Calu3 (cell line): Measurements from ENCODE around the gene TMEM259. TPM values are rescaled to one million over a fixed set of nuclear protein-coding genes. Genes with fewer than 3 reads are reported as not detected.

ENCODE experiments used
- BruUV-seq: library from RNA; stranded (reverse); fragments of 400-500 nt; replicated peaks from 2 replicates; lab custom pipeline; 2021; lab: Mats Ljungman, UMichigan
- CTCF ChIA-PET: fragments of 300-600 bp; sonication (Branson Sonifier 250); formaldehyde crosslinking; loops from one replicate; lab custom pipeline; 2022; ENCODE audit warnings: antibody characterized with exemption; lab: Charles Lee
- DNase-seq: peaks from one replicate; pipeline ENCODE4 v3.0.0; 2022
- H3K27ac Mint-ChIP-seq: one replicate; pipeline ENCODE4 v1.8.0; 2022; ENCODE audit warnings: mixed read lengths; ENCODE audit not compliant: unreplicated experiment
- H3K27me3 Mint-ChIP-seq: one replicate; pipeline ENCODE4 v1.8.0; 2022; ENCODE audit warnings: mixed read lengths; ENCODE audit not compliant: unreplicated experiment
- H3K36me3 Mint-ChIP-seq: one replicate; pipeline ENCODE4 v1.8.0; 2022; ENCODE audit warnings: mild to moderate bottlenecking, moderate library complexity, mixed read lengths; ENCODE audit not compliant: insufficient read depth, unreplicated experiment
- H3K4me1 Mint-ChIP-seq: one replicate; pipeline ENCODE4 v1.8.0; 2022; ENCODE audit warnings: mild to moderate bottlenecking, low read depth, mixed read lengths; ENCODE audit not compliant: unreplicated experiment
- H3K4me3 Mint-ChIP-seq: one replicate; pipeline ENCODE4 v1.8.0; 2022; ENCODE audit warnings: mild to moderate bottlenecking, low read depth, moderate library complexity, mixed read lengths; ENCODE audit not compliant: unreplicated experiment
- H3K9me3 Mint-ChIP-seq: one replicate; pipeline ENCODE4 v1.8.0; 2022; ENCODE audit warnings: low read depth, mixed read lengths; ENCODE audit not compliant: unreplicated experiment
- intact Hi-C: fragments of 100-400 bp; cut with micrococcal nuclease; formaldehyde crosslinking; loops from one replicate; pipeline ENCODE4 v1.10.0; 2022; ENCODE audit not compliant: unreplicated experiment
- total RNA-seq: library from RNA; stranded (reverse); gene quantifications from 2 replicates; pipeline ENCODE4 v1.2.3, GENCODE V29; 2022
- TF ChIP-seq, protein P1 (sequence below): fragments of 200-600 bp; IDR thresholded peaks from one replicate; pipeline ENCODE4 v1.8.0; 2022; ENCODE audit warnings: antibody characterized with exemption; ENCODE audit not compliant: unreplicated experiment

The TMEM259 gene
- total RNA-seq, 1 experiment from 2014 or later: 129 TPM

DNA sequence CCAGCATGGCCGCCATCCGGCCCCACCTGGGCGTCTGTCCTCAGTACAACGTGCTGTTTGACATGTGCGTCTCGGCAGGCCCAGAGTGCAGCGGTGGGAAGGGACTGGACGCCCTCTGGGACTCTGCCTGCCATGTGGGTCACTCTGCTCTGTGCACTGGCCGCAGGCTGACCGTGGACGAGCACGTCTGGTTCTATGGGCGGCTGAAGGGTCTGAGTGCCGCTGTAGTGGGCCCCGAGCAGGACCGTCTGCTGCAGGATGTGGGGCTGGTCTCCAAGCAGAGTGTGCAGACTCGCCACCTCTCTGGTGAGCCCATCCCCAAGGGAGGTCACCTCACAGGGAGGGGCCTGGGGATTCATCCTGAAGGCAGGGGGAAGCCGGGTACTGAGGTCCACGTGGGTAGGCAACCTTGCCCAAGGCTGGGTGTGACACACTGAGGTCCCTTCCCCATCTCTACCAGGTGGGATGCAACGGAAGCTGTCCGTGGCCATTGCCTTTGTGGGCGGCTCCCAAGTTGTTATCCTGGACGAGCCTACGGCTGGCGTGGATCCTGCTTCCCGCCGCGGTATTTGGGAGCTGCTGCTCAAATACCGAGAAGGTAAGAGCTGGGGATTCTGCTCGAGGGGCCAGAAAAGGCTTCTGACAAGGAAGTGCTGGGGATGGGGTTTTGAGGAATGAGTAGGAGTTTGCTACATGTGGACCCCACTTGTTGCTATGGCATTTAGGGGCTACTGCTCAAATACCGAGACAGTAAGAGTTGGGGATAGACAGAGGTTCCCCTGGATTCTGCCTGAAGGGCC, 30.3 kb upstream of the TMEM259 start:
- H3K9me3 Mint-ChIP-seq: no peaks in the 10 kb centered on the region
- intact Hi-C loops: no loop called here
- H3K27ac Mint-ChIP-seq: no peak overlapping the region
- no peaks in the 10 kb centered on the region for H3K4me1 Mint-ChIP-seq
- no peak overlapping the region for H3K4me3 Mint-ChIP-seq
- no peak for DNase-seq
- no TSS peak for BruUV-seq
- H3K36me3 Mint-ChIP-seq: peaks cover 6% of the 10 kb centered on the region
- CTCF ChIA-PET: no interaction called here
- TF ChIP-seq, protein P1, sequence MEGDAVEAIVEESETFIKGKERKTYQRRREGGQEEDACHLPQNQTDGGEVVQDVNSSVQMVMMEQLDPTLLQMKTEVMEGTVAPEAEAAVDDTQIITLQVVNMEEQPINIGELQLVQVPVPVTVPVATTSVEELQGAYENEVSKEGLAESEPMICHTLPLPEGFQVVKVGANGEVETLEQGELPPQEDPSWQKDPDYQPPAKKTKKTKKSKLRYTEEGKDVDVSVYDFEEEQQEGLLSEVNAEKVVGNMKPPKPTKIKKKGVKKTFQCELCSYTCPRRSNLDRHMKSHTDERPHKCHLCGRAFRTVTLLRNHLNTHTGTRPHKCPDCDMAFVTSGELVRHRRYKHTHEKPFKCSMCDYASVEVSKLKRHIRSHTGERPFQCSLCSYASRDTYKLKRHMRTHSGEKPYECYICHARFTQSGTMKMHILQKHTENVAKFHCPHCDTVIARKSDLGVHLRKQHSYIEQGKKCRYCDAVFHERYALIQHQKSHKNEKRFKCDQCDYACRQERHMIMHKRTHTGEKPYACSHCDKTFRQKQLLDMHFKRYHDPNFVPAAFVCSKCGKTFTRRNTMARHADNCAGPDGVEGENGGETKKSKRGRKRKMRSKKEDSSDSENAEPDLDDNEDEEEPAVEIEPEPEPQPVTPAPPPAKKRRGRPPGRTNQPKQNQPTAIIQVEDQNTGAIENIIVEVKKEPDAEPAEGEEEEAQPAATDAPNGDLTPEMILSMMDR: no peak
- H3K27me3 Mint-ChIP-seq: no peaks in the 10 kb centered on the region

DNA sequence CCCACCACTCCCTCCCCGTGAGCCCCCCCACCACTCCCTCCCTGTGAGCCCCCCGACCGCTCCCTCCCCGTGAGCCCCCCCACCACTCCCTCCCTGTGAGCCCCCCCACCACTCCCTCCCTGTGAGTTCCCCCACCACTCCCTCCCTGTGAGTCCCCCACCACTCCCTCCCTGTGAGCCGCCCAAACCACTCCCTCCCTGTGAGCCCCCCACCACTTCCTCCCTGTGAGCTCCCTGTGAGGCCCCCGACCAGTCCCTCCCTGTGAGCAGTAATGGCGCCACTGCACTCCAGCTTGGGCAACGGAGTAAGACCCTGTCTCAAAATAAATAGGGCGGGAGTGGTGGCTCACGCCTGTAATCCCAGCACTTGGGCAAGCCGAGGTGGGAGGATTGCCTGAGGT, 28.9 kb upstream of the TMEM259 start:
- Mint-ChIP-seq H3K4me3 (no peak overlapping the region), H3K27ac (no peak overlapping the region), H3K27me3 (no peaks in the 10 kb centered on the region), H3K4me1 (no peaks in the 10 kb centered on the region), H3K9me3 (no peaks in the 10 kb centered on the region), H3K36me3 (peaks cover 6% of the 10 kb centered on the region)
- CTCF ChIA-PET: no interaction called here
- BruUV-seq: no TSS peak
- DNase-seq: no peak
- TF ChIP-seq, protein P1: no peak
- intact Hi-C loops: no loop called here

DNA sequence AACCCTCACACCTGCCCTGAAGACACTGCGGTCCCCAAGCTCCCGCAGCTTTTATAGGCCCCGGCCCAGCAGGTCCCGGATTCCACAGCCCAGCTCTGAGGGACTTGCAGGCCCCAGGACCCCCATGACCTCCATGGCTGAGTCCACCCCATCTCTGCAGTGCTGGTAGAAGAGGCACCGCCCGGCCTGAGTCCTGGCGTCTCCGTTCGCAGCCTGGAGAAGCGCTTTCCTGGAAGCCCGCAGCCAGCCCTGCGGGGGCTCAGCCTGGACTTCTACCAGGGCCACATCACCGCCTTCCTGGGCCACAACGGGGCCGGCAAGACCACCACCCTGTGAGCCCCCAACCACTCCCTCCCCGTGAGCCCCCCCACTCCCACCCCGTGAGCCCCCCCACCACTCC, 28.2 kb upstream of the TMEM259 start:
- TF ChIP-seq, protein P1: no peak
- H3K4me3 Mint-ChIP-seq: no peak overlapping the region
- no peak for DNase-seq
- BruUV-seq: no TSS peak
- peaks cover 6% of the 10 kb centered on the region for H3K36me3 Mint-ChIP-seq
- H3K4me1 Mint-ChIP-seq: no peaks in the 10 kb centered on the region
- intact Hi-C loops: no loop called here
- CTCF ChIA-PET: no interaction called here
- no peaks in the 10 kb centered on the region for H3K27me3 Mint-ChIP-seq
- no peaks in the 10 kb centered on the region for H3K9me3 Mint-ChIP-seq
- no peak overlapping the region for H3K27ac Mint-ChIP-seq

DNA sequence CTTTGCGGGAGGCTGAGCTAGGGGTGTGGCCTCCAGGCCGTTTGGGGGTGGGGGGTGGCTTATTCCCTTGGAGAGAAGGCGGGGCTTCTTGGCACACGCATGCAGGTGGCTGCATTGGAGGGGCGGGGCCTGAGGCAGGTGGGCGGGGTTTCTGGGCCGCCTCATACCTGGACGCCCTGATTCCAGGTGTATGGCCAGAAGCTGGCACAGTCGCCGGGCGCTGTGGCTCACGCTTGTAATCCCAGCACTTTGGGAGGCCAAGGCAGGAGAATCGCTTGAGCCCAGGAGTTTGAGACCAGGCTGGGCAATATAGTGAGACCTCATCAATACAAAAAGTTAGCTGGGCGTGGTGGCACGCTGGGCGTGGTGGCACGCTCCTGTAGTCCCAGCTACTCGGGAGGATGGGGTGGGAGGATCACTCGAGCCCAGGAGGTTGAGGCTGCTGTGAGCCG, 26.8 kb upstream of the TMEM259 start:
- Mint-ChIP-seq H3K27ac (no peak overlapping the region), H3K4me1 (no peaks in the 10 kb centered on the region), H3K36me3 (peaks cover 6% of the 10 kb centered on the region), H3K4me3 (no peak overlapping the region), H3K9me3 (no peaks in the 10 kb centered on the region), H3K27me3 (no peaks in the 10 kb centered on the region)
- CTCF ChIA-PET: no interaction called here
- DNase-seq: no peak
- intact Hi-C loops: no loop called here
- TF ChIP-seq, protein P1: no peak
- no TSS peak for BruUV-seq
